SKM-1 treated with dmso at 0.1 percent for 144 hours (cell line): ENCODE results near the gene ZNF599.

ENCODE experiments used
- DNase-seq: peaks from one replicate; lab custom pipeline; 2025; ENCODE audit not compliant: unreplicated experiment; lab: John Stamatoyannopoulos, UW

The ZNF599 gene

GRCh38 chr19:34744896-34745690 lies 27.9 kb downstream of the ZNF599 start:
- DNase-seq, result no peak

- DNase-seq, result peak; percentile 56
These were observed 38.4 kb downstream of the ZNF599 start for GRCh38 chr19:34734537-34735103.

- peak; percentile 89 for DNase-seq
These were observed 39.1 kb downstream of the ZNF599 start, which contains the start of gene ZNF181 for GRCh38 chr19:34733746-34734536. Gene ZNF181, plus strand, starts transcription at chr19:34734243. Its CDS starts 795 bp downstream, at chr19:34735038.

- DNase-seq, result peak; percentile 60
These were observed 39.7 kb downstream of the ZNF599 start for GRCh38 chr19:34733266-34733745.

GRCh38 chr19:34732612-34733211 lies 40.3 kb downstream of the ZNF599 start:
- no peak for DNase-seq

- DNase-seq, result no peak
These were observed 41.1 kb downstream of the ZNF599 start for GRCh38 chr19:34731964-34732363.

GRCh38 chr19:34731019-34731829 lies 41.8 kb downstream of the ZNF599 start:
- DNase-seq, result no peak

GRCh38 chr19:34725400-34725799 lies 47.6 kb downstream of the ZNF599 start:
- no peak for DNase-seq

- no peak for DNase-seq
These were observed 50.7 kb downstream of the ZNF599 start for GRCh38 chr19:34722353-34722752.

GRCh38 chr19:34715357-34715756 lies 57.7 kb downstream of the ZNF599 start:
- no peak for DNase-seq

GRCh38 chr19:34713262-34713637 lies 59.8 kb downstream of the ZNF599 start:
- no peak for DNase-seq

- DNase-seq, result peak; percentile 19
These were observed 60.4 kb downstream of the ZNF599 start for GRCh38 chr19:34712395-34713261.

- DNase-seq, result no peak
These were observed 61.1 kb downstream of the ZNF599 start for GRCh38 chr19:34711890-34712289.
